Endothelial cell (in vitro differentiated cells): ENCODE measurements around the gene AFAP1L2. TPM values are rescaled to one million over a fixed set of nuclear protein-coding genes. Genes with fewer than 3 reads are reported as not detected.

ENCODE experiments used
- DNase-seq: peaks from one replicate; pipeline ENCODE4 v3.0.0; 2021; ENCODE audit warnings: low spot score
- H3K27ac Mint-ChIP-seq: one replicate; pipeline ENCODE4 v1.8.0; 2021; ENCODE audit warnings: mixed read lengths, inconsistent platforms; ENCODE audit not compliant: unreplicated experiment
- H3K27me3 Mint-ChIP-seq: one replicate; pipeline ENCODE4 v1.8.0; 2021; ENCODE audit warnings: mild to moderate bottlenecking, moderate library complexity, mixed read lengths, inconsistent platforms; ENCODE audit not compliant: unreplicated experiment
- H3K36me3 Mint-ChIP-seq: one replicate; pipeline ENCODE4 v1.8.0; 2021; ENCODE audit warnings: mild to moderate bottlenecking, low read depth, mixed read lengths, inconsistent platforms; ENCODE audit not compliant: unreplicated experiment
- H3K4me1 Mint-ChIP-seq: one replicate; pipeline ENCODE4 v1.8.0; 2021; ENCODE audit warnings: mild to moderate bottlenecking, mixed read lengths, inconsistent platforms; ENCODE audit not compliant: unreplicated experiment
- H3K4me3 Mint-ChIP-seq: one replicate; pipeline ENCODE4 v1.8.0; 2021; ENCODE audit warnings: mild to moderate bottlenecking, mixed read lengths, inconsistent platforms; ENCODE audit not compliant: unreplicated experiment
- H3K9me3 Mint-ChIP-seq: one replicate; pipeline ENCODE4 v1.8.0; 2021; ENCODE audit warnings: mixed read lengths, inconsistent platforms; ENCODE audit not compliant: unreplicated experiment
- CTCF ChIP-seq: fragments of 200-600 bp; sonication (generic); IDR thresholded peaks from one replicate; pipeline ENCODE4 v1.5.0; 2021; ENCODE audit warnings: antibody characterized with exemption; ENCODE audit not compliant: unreplicated experiment
- total RNA-seq: library from RNA; stranded (reverse); fragmentation: NEBNext Ultra II Directional; extraction: Animal tissue kit (Norgen Biotek cat#: 25700); gene quantifications from one replicate; pipeline ENCODE4 v1.2.1, GENCODE V29; 2021; ENCODE audit not compliant: unreplicated experiment

AFAP1L2 gene
- total RNA-seq, 1 donor from 2014 or later: 0.77 TPM

DNA sequence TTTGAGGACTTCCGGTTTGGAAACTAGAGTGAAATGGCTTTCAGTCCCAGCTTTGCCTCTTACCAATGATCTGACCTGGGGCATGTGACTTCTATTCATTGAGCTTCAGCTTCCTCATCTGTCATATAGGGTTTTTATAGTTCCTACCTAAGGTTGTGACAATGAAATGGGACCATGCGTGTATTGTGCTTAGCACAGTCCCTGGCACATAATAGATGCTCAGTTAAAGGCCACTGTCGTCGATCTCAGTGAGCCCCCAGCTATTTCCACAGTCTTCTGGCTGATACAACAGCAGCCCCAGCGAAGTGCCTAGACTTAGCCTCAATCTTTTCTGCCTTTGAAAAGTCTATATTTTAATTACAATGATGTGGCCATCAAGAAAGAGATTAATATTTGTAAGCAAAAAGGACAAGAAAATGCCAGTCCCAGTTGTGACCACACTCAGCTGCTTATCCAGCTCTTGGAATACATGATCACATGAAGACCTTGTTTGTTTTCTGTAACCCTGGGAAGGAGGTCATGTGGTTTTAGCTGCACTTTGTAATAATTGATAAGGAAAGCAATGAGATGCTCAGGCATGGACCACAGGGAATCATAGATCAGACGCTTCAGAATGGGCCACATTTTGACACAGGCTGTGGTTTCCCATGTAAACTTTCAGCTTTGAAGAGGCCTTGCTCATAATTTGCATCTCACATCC is 120.6 kb downstream of the AFAP1L2 start:
- H3K4me3 Mint-ChIP-seq: no peak overlapping the region
- peaks cover 5% of the 10 kb centered on the region for H3K27me3 Mint-ChIP-seq
- no peak for DNase-seq
- H3K4me1 Mint-ChIP-seq: peaks cover 6% of the 10 kb centered on the region
- no peak overlapping the region for H3K27ac Mint-ChIP-seq
- no peaks in the 10 kb centered on the region for H3K9me3 Mint-ChIP-seq
- TF ChIP-seq CTCF: no peak
- H3K36me3 Mint-ChIP-seq: no peaks in the 10 kb centered on the region

GRCh38 chr10:114283091-114283490 is 121.2 kb downstream of the AFAP1L2 start:
- TF ChIP-seq CTCF: no peak
- Mint-ChIP-seq H3K4me3 (no peak overlapping the region), H3K9me3 (no peaks in the 10 kb centered on the region), H3K4me1 (peaks cover under 1% of the 10 kb centered on the region), H3K27ac (no peak overlapping the region), H3K36me3 (no peaks in the 10 kb centered on the region), H3K27me3 (peaks cover 5% of the 10 kb centered on the region)
- DNase-seq: no peak

DNA sequence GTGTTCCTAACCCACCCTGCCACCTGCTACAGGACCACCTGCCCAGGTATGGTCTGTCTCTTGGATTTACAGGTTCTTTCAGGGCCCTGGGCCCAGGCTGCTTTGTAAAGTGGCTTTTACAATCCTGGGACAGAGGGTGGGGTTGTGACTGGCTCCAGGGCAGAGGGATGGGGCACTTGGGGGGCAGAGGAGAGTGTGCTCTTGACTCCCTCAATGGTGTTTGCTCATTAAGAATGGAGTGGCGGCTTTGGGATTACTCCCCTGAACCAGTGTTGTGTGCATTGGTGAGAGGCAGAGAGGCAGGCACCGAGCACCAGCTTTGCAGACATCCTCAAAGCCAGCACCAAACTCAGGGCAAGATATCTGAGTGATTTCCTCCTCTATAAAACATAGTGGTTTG is 121.8 kb downstream of the AFAP1L2 start:
- Mint-ChIP-seq H3K36me3 (no peaks in the 10 kb centered on the region), H3K4me3 (no peak overlapping the region), H3K27me3 (peaks cover 5% of the 10 kb centered on the region), H3K27ac (no peak overlapping the region), H3K9me3 (no peaks in the 10 kb centered on the region), H3K4me1 (no peaks in the 10 kb centered on the region)
- no peak for DNase-seq
- TF ChIP-seq CTCF: no peak

DNA sequence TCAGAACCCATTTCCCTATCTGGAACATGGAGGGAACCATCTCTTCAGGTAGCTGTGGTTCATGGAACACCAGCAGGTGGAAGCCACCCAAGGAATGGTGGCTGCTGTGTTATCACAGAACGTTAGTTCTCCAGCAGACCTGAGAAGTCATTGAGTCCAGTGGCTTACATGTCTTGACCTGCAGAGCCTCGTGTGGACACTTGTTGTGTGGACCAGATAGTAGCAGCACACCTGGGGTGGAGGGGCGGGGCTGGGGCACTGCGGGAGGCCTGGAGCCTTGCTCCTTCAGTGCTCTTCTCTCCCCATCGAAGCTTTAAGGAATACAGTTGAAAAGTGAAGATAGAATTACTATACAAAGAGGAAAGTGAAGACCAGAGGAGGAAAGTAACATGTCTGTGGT is 122.8 kb downstream of the AFAP1L2 start:
- no peak for DNase-seq
- H3K36me3 Mint-ChIP-seq: no peaks in the 10 kb centered on the region

More for the DNA sequence above, 122.8 kb downstream of the AFAP1L2 start:
- Mint-ChIP-seq H3K4me1 (no peaks in the 10 kb centered on the region), H3K9me3 (no peaks in the 10 kb centered on the region), H3K27ac (no peak overlapping the region), H3K4me3 (no peak overlapping the region), H3K27me3 (peaks cover 5% of the 10 kb centered on the region)
- TF ChIP-seq CTCF: no peak
